Endothelial cell of umbilical vein (primary cell): ENCODE measurements around the gene ADORA2B. TPM values are rescaled to one million over a fixed set of nuclear protein-coding genes. Genes with fewer than 3 reads are reported as not detected.

Experiments
- BruUV-seq: library from RNA; stranded (reverse); fragments of 400-500 nt; replicated peaks from 2 replicates; lab custom pipeline; 2021; lab: Mats Ljungman, UMichigan
- CTCF ChIA-PET: fragments of 300-600, 350-600 bp; sonication (Branson Sonifier 250); formaldehyde crosslinking; loops from one replicate; lab custom pipeline; 2021; ENCODE audit warnings: antibody characterized with exemption, inconsistent platforms; lab: Charles Lee
- POLR2A ChIA-PET: fragments of 300-600, 350-600 bp; sonication (Branson Sonifier 250); formaldehyde crosslinking; loops from one replicate; lab custom pipeline; 2021; ENCODE audit warnings: antibody characterized with exemption, inconsistent platforms; lab: Charles Lee
- DNase-seq: peaks from one replicate; pipeline ENCODE4 v3.0.0-alpha.2; 2011; ENCODE audit warnings: low read depth, low spot score
- FAIRE-seq: peaks from 2 replicates; lab custom pipeline; 2011; peaks lifted over from hg19 to GRCh38; lab: Jason Lieb, UNC
- H2AFZ ChIP-seq: 2 replicates; pipeline ENCODE4 v1.6.0; 2012; ENCODE audit warnings: low read depth, low read length, control low read depth, inconsistent platforms
- H3K27ac ChIP-seq: 2 replicates; pipeline ENCODE4 v1.5.1; 2011; ENCODE audit warnings: low read depth, mild to moderate bottlenecking, control low read depth, low read length, moderate library complexity; ENCODE audit not compliant: insufficient read depth
- H3K27me3 ChIP-seq, 2 experiments: 2 replicates each; pipeline versions ENCODE4 v1.6.0 to v1.6.1; 2011; ENCODE audit warnings: low read length in 2 of 2, mixed read lengths in 1 of 2; ENCODE audit not compliant: control insufficient read depth in 2 of 2, insufficient read depth in 2 of 2
- H3K36me3 ChIP-seq, 2 experiments: 2 replicates in 1 of 2; 3 replicates in 1 of 2; pipeline ENCODE4 v1.5.1; 2011; ENCODE audit warnings: low read length in 2 of 2, mild to moderate bottlenecking in 1 of 2, moderate library complexity in 1 of 2; ENCODE audit not compliant: control insufficient read depth in 2 of 2, insufficient read depth in 2 of 2; ENCODE audit errors: extremely low read depth in 1 of 2
- H3K4me1 ChIP-seq: 3 replicates; pipeline ENCODE4 v1.5.1; 2011; ENCODE audit warnings: mild to moderate bottlenecking, low read length; ENCODE audit not compliant: control insufficient read depth, insufficient read depth; ENCODE audit errors: extremely low read depth
- H3K4me2 ChIP-seq: 2 replicates; pipeline ENCODE4 v1.6.1; 2011; ENCODE audit warnings: low read length, control low read depth, mixed read lengths; ENCODE audit not compliant: insufficient read depth
- H3K4me3 ChIP-seq, 3 experiments: fragments of 200-600 bp in 1 of 3; sonication (generic), shearing (Covaris generic) in 1 of 3; replicated peaks in 1 of 3; 2 replicates each; pipeline ENCODE4 v1.5.1; 2011 to 2016; ENCODE audit warnings: control low read depth in 3 of 3, low read length in 3 of 3, mild to moderate bottlenecking in 2 of 3, inconsistent platforms in 1 of 3, low read depth in 1 of 3, moderate library complexity in 1 of 3; ENCODE audit not compliant: insufficient read depth in 1 of 3
- H3K79me2 ChIP-seq: 2 replicates; pipeline ENCODE4 v1.6.0; 2012; ENCODE audit warnings: low read length, inconsistent platforms; ENCODE audit not compliant: control insufficient read depth, insufficient read depth
- H3K9ac ChIP-seq: replicated peaks from 2 replicates; pipeline ENCODE3; 2011; ENCODE audit warnings: low read length, control low read depth; ENCODE audit not compliant: insufficient read depth; ENCODE audit errors: extremely low read depth
- H3K9me1 ChIP-seq: replicated peaks from 3 replicates; pipeline ENCODE4 v1.6.0; 2011; ENCODE audit warnings: mild to moderate bottlenecking, low read length; ENCODE audit not compliant: control insufficient read depth, insufficient read depth; ENCODE audit errors: extremely low read depth
- H3K9me3 ChIP-seq: replicated peaks from 2 replicates; pipeline ENCODE4 v1.5.1; 2012; ENCODE audit warnings: low read length, inconsistent platforms; ENCODE audit not compliant: control insufficient read depth, insufficient read depth
- H4K20me1 ChIP-seq: replicated peaks from 2 replicates; pipeline ENCODE3; 2011; ENCODE audit warnings: mild to moderate bottlenecking, low read length; ENCODE audit not compliant: control insufficient read depth, insufficient read depth; ENCODE audit errors: extremely low read depth
- CTCF ChIP-seq, 2 donors: IDR thresholded peaks; 1 replicate in 1 of 2; 2 replicates in 1 of 2; pipeline ENCODE4 v1.5.1; 2011; ENCODE audit warnings: low read length in 2 of 2, mild to moderate bottlenecking in 2 of 2, moderate library complexity in 2 of 2, control low read depth in 1 of 2, inconsistent platforms in 1 of 2, low read depth in 1 of 2; ENCODE audit not compliant: insufficient read depth in 1 of 2; ENCODE audit errors: extremely low read depth in 1 of 2
- EZH2 ChIP-seq: IDR thresholded peaks from 2 replicates; pipeline ENCODE4 v1.6.1; 2012; ENCODE audit warnings: borderline replicate concordance, low read depth, mild to moderate bottlenecking, moderate library complexity, low read length, inconsistent platforms; ENCODE audit not compliant: severe bottlenecking
- FOS ChIP-seq: IDR thresholded peaks from 2 replicates; pipeline ENCODE4 v1.6.1; 2011; ENCODE audit warnings: mild to moderate bottlenecking, low read length, moderate library complexity, borderline replicate concordance; ENCODE audit not compliant: insufficient read depth
- GATA2 ChIP-seq: IDR thresholded peaks from 2 replicates; pipeline ENCODE4 v1.7.0; 2011; ENCODE audit warnings: low read depth, mild to moderate bottlenecking, moderate library complexity, mixed read lengths, low read length; ENCODE audit not compliant: insufficient read length, insufficient read depth
- JUN ChIP-seq: IDR thresholded peaks from 2 replicates; pipeline ENCODE4 v1.6.1; 2011; ENCODE audit warnings: borderline replicate concordance, low read depth; ENCODE audit not compliant: insufficient read length, insufficient read depth
- MAX ChIP-seq: IDR thresholded peaks from 2 replicates; pipeline ENCODE4 v1.6.1; 2011; ENCODE audit not compliant: insufficient read depth, insufficient read length
- MYC ChIP-seq: IDR thresholded peaks from one replicate; pipeline ENCODE4 v1.6.1; 2011; ENCODE audit warnings: mild to moderate bottlenecking, low read depth, low read length
- POLR2A ChIP-seq: IDR thresholded peaks from 2 replicates; pipeline ENCODE4 v1.6.1; 2012; ENCODE audit warnings: low read depth, mild to moderate bottlenecking, control low read depth, low read length
- POLR2AphosphoS5 ChIP-seq: IDR thresholded peaks from 2 replicates; pipeline ENCODE4 v1.6.1; 2012; ENCODE audit warnings: low read depth, mild to moderate bottlenecking, control low read depth, low read length, moderate library complexity; ENCODE audit not compliant: insufficient read depth
- dilution Hi-C: fragments of 300-500 bp; cut with MboI; formaldehyde crosslinking; loops from one replicate; pipeline ENCODE4 v1.15.0; 2019; ENCODE audit warnings: low sequenced_read_pairs; ENCODE audit not compliant: extremely low pct_ligation_motif_present
- intact Hi-C: fragments of 100-400 bp; cut with micrococcal nuclease; formaldehyde crosslinking; loops from one replicate; pipeline ENCODE4 v1.10.0; 2022
- polyA plus RNA-seq, 4 experiments: library from polyadenylated mRNA; depleted of rRNA in 3 of 4; stranded (reverse) in 3 of 4; unstranded in 1 of 4; fragments of >200 nt; gene quantifications; 2 replicates each; pipeline versions ENCODE4 v1.2.1 to v1.2.3, GENCODE V29; 2011 to 2012; ENCODE audit warnings: missing spikeins in 1 of 4
- total RNA-seq: library from RNA; stranded (reverse); gene quantifications from 2 replicates; pipeline ENCODE4 v1.2.3, GENCODE V29; 2021

The ADORA2B gene
- total and polyA plus RNA-seq, 2 donors (not counting 3 experiments of a cell fraction or from before 2014, with no cell fraction given) = 8.8 to 9.8 TPM

GRCh38 chr17:15999974-16000827 is 55.3 kb downstream of the ADORA2B start:
- DNase-seq (peak; percentile 45), FAIRE-seq (no peak)
- Histone ChIP-seq H3K4me3 (peak overlapping the region; percentile 50 to 96 (median 82)), H3K27ac (peak overlapping the region; percentile 90), H3K9me3 (no peaks in the 10 kb centered on the region), H3K4me2 (peak overlapping the region; percentile 99), H2AFZ (no peak overlapping the region), H3K36me3 (peaks cover 12 to 25% of the 10 kb centered on the region in 2 experiments), H3K4me1 (peaks cover 20% of the 10 kb centered on the region), H3K9me1 (no peaks in the 10 kb centered on the region), H3K9ac (peak overlapping the region; percentile 91), H3K27me3 (no peaks in the 10 kb centered on the region), H3K79me2 (peaks cover 37% of the 10 kb centered on the region), H4K20me1 (no peaks in the 10 kb centered on the region)
- ChIA-PET CTCF (interaction anchor here (0.9 to 6.8 kb wide), 12 partner anchors 13 to 498 kb away, joined by 3 to 133 read pairs (median 3); partner anchors contain the start of gene ADORA2B), POLR2A (interaction anchor here (1.0 to 1.2 kb wide), 4 partner anchors 11 to 55 kb away, joined by 3 to 7 read pairs (median 3); partner anchors contain the start of gene ADORA2B)
- dilution Hi-C loops (no loop called here), intact Hi-C loops (loop anchor here (2.0 kb wide), 2 partner anchors 41 to 743 kb away; no protein-coding TSS in a partner anchor)
- TF ChIP-seq POLR2AphosphoS5 (no peak), POLR2A (no peak), GATA2 (no peak), MAX (no peak), EZH2 (no peak), CTCF (IDR thresholded peaks at IDR 0.05; ENCODE audit: extremely low read depth in 1 of 2, insufficient read depth in 1 of 2, low read depth in 1 of 2, low read length in 2 of 2) (no peak), FOS (no peak), JUN (no peak), MYC (no peak)
- BruUV-seq = no TSS peak
